Measurements from ENCODE around the gene CNTN2. TPM values are rescaled to one million over a fixed set of nuclear protein-coding genes. Genes with fewer than 3 reads are reported as not detected.

CNTN2 gene
- total and polyA plus RNA-seq, 2 donors (not counting 1 experiment from before 2014, with no cell fraction given), result not detected

GRCh38 chr1:205038132-205038786 lies 4.8 kb upstream of the CNTN2 start:
- Histone ChIP-seq H3K4me2 (ENCODE audit: extremely low read depth, insufficient read depth, low read length) (no peak overlapping the region), H3K79me2 (ENCODE audit: control insufficient read depth, insufficient read depth, low read length) (no peaks in the 10 kb centered on the region), H3K9ac (ENCODE audit: insufficient read depth, low read length) (no peak overlapping the region), H3K9me3 (ENCODE audit: control insufficient read depth, insufficient read depth, low read depth, low read length) (no peaks in the 10 kb centered on the region), H3K27ac (ENCODE audit: insufficient read depth, low read length) (no peak overlapping the region), H3K36me3 (ENCODE audit: control insufficient read depth, insufficient read depth, low read length) (no peaks in the 10 kb centered on the region), H3K4me1 (ENCODE audit: control insufficient read depth, extremely low read depth, insufficient read depth, low read length) (no peaks in the 10 kb centered on the region), H2AFZ (ENCODE audit: low read length) (no peak overlapping the region), H4K20me1 (ENCODE audit: control insufficient read depth, extremely low read depth, insufficient read depth, low read length) (no peaks in the 10 kb centered on the region), H3K27me3 (ENCODE audit: control insufficient read depth, insufficient read depth, low read length) (peaks cover 25% of the 10 kb centered on the region), H3K4me3 (replicated peaks in 1 of 4; ENCODE audit: control extremely low read depth in 1 of 4, insufficient read depth in 1 of 4, low read depth in 3 of 4, low read length in 4 of 4) (no peak overlapping the region)
- TF ChIP-seq CTCF (conservative IDR thresholded peaks at IDR 0.05 in 1 of 2, IDR thresholded peaks at IDR 0.05 in 1 of 2; ENCODE audit: low read depth in 1 of 2, low read length in 2 of 2) (no peak), EZH2 (IDR thresholded peaks at IDR 0.05; ENCODE audit: low read length, missing control alignments) (no peak)
- DNase-seq (ENCODE audit: low read depth in 2 of 2), result no peak

- no peak for DNase-seq (ENCODE audit: low read depth in 2 of 2)
- H3K4me2 ChIP-seq (ENCODE audit: extremely low read depth, insufficient read depth, low read length), result no peak overlapping the region
- no peak overlapping the region for H3K9ac ChIP-seq (ENCODE audit: insufficient read depth, low read length)
- H3K4me1 ChIP-seq (ENCODE audit: control insufficient read depth, extremely low read depth, insufficient read depth, low read length), result no peaks in the 10 kb centered on the region
- TF ChIP-seq CTCF (conservative IDR thresholded peaks at IDR 0.05 in 1 of 2, IDR thresholded peaks at IDR 0.05 in 1 of 2; ENCODE audit: low read depth in 1 of 2, low read length in 2 of 2) (no peak), EZH2 (IDR thresholded peaks at IDR 0.05; ENCODE audit: low read length, missing control alignments) (peak; percentile 13)
- no peak overlapping the region for H3K4me3 ChIP-seq (replicated peaks in 1 of 4; ENCODE audit: control extremely low read depth in 1 of 4, insufficient read depth in 1 of 4, low read depth in 3 of 4, low read length in 4 of 4)
- H3K36me3 ChIP-seq (ENCODE audit: control insufficient read depth, insufficient read depth, low read length), result no peaks in the 10 kb centered on the region
- H4K20me1 ChIP-seq (ENCODE audit: control insufficient read depth, extremely low read depth, insufficient read depth, low read length), result no peaks in the 10 kb centered on the region
- peaks cover 33% of the 10 kb centered on the region for H3K27me3 ChIP-seq (ENCODE audit: control insufficient read depth, insufficient read depth, low read length)
- no peak overlapping the region for H3K27ac ChIP-seq (ENCODE audit: insufficient read depth, low read length)
- no peak overlapping the region for H2AFZ ChIP-seq (ENCODE audit: low read length)
- H3K79me2 ChIP-seq (ENCODE audit: control insufficient read depth, insufficient read depth, low read length), result no peaks in the 10 kb centered on the region
- H3K9me3 ChIP-seq (ENCODE audit: control insufficient read depth, insufficient read depth, low read depth, low read length), result no peaks in the 10 kb centered on the region
Observed at GRCh38 chr1:205041001-205041715, 1.9 kb upstream of the CNTN2 start.

GRCh38 chr1:205041998-205042910 lies 758 bp upstream of the CNTN2 start:
- H3K36me3 ChIP-seq (ENCODE audit: control insufficient read depth, insufficient read depth, low read length), result no peaks in the 10 kb centered on the region
- H3K9me3 ChIP-seq (ENCODE audit: control insufficient read depth, insufficient read depth, low read depth, low read length), result no peaks in the 10 kb centered on the region
- no peaks in the 10 kb centered on the region for H3K4me1 ChIP-seq (ENCODE audit: control insufficient read depth, extremely low read depth, insufficient read depth, low read length)
- H4K20me1 ChIP-seq (ENCODE audit: control insufficient read depth, extremely low read depth, insufficient read depth, low read length), result no peaks in the 10 kb centered on the region
- H3K4me2 ChIP-seq (ENCODE audit: extremely low read depth, insufficient read depth, low read length), result no peak overlapping the region
- H3K4me3 ChIP-seq (replicated peaks in 1 of 4; ENCODE audit: control extremely low read depth in 1 of 4, insufficient read depth in 1 of 4, low read depth in 3 of 4, low read length in 4 of 4), result no peak overlapping the region
- peaks cover 35% of the 10 kb centered on the region for H3K27me3 ChIP-seq (ENCODE audit: control insufficient read depth, insufficient read depth, low read length)
- no peak overlapping the region for H2AFZ ChIP-seq (ENCODE audit: low read length)
- TF ChIP-seq EZH2 (IDR thresholded peaks at IDR 0.05; ENCODE audit: low read length, missing control alignments), result no peak
- no peak for TF ChIP-seq CTCF (conservative IDR thresholded peaks at IDR 0.05 in 1 of 2, IDR thresholded peaks at IDR 0.05 in 1 of 2; ENCODE audit: low read depth in 1 of 2, low read length in 2 of 2)
- H3K9ac ChIP-seq (ENCODE audit: insufficient read depth, low read length), result no peak overlapping the region
- no peak for DNase-seq (ENCODE audit: low read depth in 2 of 2)
- H3K27ac ChIP-seq (ENCODE audit: insufficient read depth, low read length), result no peak overlapping the region
- no peaks in the 10 kb centered on the region for H3K79me2 ChIP-seq (ENCODE audit: control insufficient read depth, insufficient read depth, low read length)

Measured in fibroblast of lung (primary cell).